AG04449 (cell line): ENCODE results near the gene KAT8.
"Not testable (repeated sequence)": the region's sequence is repeated elsewhere in the genome, so short reads cannot be mapped to it uniquely, and the experiment has no call there.

Experiments used
- CTCF ChIA-PET: fragments of 350-600 bp; formaldehyde crosslinking; extraction: SDS; loops from one replicate; lab custom pipeline; 2021; ENCODE audit warnings: antibody characterized with exemption; lab: Yijun Ruan, JAX
- POLR2A ChIA-PET: fragments of 400-600, 350-600 bp; formaldehyde crosslinking; extraction: SDS; loops from one replicate; lab custom pipeline; 2020; ENCODE audit warnings: antibody characterized with exemption, inconsistent platforms; lab: Yijun Ruan, JAX
- DNase-seq: peaks from one replicate; pipeline ENCODE4 v3.0.0-alpha.2; 2010; ENCODE audit warnings: low read depth, low spot score
- H3K4me3 ChIP-seq: 2 replicates; pipeline ENCODE4 v1.5.1; 2011; ENCODE audit warnings: low read depth, mild to moderate bottlenecking, control low read depth, low read length
- CTCF ChIP-seq: IDR thresholded peaks from one replicate; pipeline ENCODE4 v1.5.1; 2011; ENCODE audit warnings: mild to moderate bottlenecking, moderate library complexity, low read length, control low read depth, inconsistent platforms; ENCODE audit not compliant: insufficient read depth; ENCODE audit errors: missing control alignments

KAT8 gene

GRCh38 chr16:31099860-31100638, 17.4 kb upstream of the KAT8 start:
- no peak for TF ChIP-seq CTCF
- DNase-seq = no peak
- CTCF ChIA-PET = interaction anchor here (0.9 to 14.7 kb wide), 5 partner anchors 11 to 146 kb away, joined by 3 to 141 read pairs (median 11); partner anchors contain the start of genes HSD3B7 and PRSS53
- POLR2A ChIA-PET = interaction anchor here (0.7 to 2.7 kb wide), 4 partner anchors 15 to 322 kb away, joined by 4 to 6 read pairs (median 5); partner anchors contain the start of genes FUS and KAT8
- H3K4me3 ChIP-seq = no peak overlapping the region

- POLR2A ChIA-PET = interaction anchor here (1.1 to 2.7 kb wide), 3 partner anchors 14 to 79 kb away, joined by 4 to 6 read pairs (median 6); partner anchors contain the start of genes FUS and KAT8
- not testable (repeated sequence) for DNase-seq, H3K4me3 ChIP-seq
- CTCF ChIA-PET = interaction anchor here (1.6 to 14.7 kb wide), 4 partner anchors 12 to 147 kb away, joined by 3 to 141 read pairs (median 12); partner anchors contain the start of genes HSD3B7 and PRSS53
These were observed 16.4 kb upstream of the KAT8 start for GRCh38 chr16:31100876-31101641.

DNA sequence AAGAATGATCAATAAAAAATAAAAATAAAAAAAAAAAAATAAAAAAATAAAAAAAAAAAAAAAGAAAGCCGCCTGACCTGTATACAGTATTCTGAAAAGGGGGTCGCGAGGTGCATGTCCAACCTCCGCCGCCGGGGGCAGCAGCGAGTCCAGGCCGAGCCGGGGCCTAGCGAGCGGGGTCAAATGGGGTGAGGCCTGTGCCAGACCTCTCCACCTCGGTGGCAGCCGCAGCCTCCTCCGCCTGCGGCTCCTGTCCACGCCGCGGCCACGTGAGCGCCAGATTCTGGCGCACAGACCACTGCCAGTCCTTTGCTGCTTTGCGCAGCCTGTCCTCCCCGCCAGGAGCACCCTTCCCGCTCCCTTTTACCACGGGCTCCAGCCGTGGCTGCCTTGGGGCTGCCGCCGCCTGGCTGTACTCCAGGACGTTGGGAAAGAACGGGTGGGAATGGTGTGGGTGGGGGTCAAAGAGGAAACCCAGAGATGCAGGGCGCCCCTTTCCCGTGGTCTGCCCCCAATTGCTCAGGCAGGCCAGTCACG, 11.7 kb upstream of the KAT8 start:
- no peak for DNase-seq
- ChIA-PET CTCF (no interaction called here), POLR2A (no interaction called here)
- no peak overlapping the region for H3K4me3 ChIP-seq
- peak; percentile 88 for TF ChIP-seq CTCF

DNA sequence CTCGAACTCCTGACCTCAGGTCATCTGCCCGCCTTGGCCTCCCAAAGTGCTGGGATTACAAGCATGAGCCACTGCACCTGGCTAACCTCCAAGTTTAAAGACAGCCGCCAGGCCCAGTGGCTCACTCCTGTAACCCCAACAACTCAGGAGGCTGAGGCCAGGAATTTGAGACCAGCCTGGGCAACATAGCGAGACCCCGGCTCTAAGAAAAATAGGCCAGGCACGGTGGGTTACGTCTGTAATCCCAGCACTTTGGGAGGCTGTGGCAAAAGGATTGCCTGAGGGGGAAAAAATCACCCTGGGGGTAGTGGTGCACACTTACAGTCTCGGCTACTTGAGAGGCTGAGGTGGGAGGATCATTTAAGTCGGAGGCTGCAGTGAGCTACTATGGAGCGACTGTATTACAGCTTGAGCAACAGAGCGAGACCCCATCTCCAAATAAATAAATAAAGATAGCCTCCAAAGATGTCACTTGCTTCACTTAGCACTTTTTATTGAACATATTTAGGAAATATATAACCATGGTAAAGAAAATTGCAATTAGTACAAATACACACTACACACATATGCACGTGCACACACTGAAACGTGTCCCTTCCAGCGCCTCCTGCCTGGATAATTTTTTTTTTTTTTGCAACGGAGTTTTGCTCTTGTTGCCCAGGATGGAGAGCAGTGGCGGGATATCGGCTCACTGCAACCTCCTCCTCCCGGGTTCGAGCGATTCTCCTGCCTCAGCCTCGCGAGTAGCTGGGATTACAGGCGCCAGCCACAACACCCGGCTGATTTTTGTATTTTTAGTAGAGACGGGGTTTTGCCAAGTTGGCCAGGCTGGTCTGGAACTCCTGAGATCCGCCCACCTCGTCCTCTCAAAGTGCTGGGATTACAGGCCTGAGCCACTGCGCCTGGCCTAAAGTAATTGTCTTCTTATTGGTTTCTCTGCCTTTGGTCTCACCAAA, 10.7 kb upstream of the KAT8 start:
- H3K4me3 ChIP-seq = no peak overlapping the region
- ChIA-PET POLR2A (no interaction called here), CTCF (interaction anchor here (2.3 kb wide), 1 partner anchor 10 kb away, joined by 18 read pairs; the partner anchor contains the start of gene VKORC1)
- DNase-seq = no peak
- no peak for TF ChIP-seq CTCF

DNA sequence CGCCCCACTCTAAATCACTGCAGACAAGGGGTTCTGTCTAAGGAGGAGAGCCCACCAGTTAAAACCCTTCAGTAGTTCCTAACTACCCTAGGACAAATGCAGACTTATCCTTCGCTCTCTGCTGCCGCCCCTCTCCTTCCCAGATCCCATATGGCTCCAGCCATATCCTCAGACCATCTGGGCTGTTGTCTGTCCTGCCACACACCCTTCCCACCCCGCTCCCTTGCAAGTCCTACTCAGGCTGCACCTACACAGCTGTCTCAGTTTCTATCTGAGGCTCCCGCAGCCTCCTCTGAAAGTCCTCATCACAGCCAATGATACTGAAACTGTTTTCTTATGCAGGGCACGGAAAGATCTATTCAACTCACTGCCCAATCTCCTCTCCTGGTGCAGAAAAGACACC, 10.0 kb upstream of the KAT8 start:
- CTCF ChIA-PET = interaction anchor here (2.3 kb wide), 1 partner anchor 10 kb away, joined by 18 read pairs; the partner anchor contains the start of gene VKORC1

More for the DNA sequence above, 10.0 kb upstream of the KAT8 start:
- POLR2A ChIA-PET = interaction anchor here (2.3 kb wide), 1 partner anchor 10 kb away, joined by 9 read pairs; the partner anchor contains the start of gene KAT8
- H3K4me3 ChIP-seq = peak overlapping the region; percentile 77; the same call in 1 of the 2 replicates
- DNase-seq = no peak
- TF ChIP-seq CTCF = no peak
